ENCODE results near the gene ULK4. TPM values are rescaled to one million over a fixed set of nuclear protein-coding genes. Genes with fewer than 3 reads are reported as not detected.

The ULK4 gene
- total and polyA plus RNA-seq, 2 of the 4 experiments (the other 2 are of a cell fraction) = 2.7 to 5.0 TPM

- Histone ChIP-seq H2BK20ac (ENCODE audit: low read depth, low read length) (no peak overlapping the region), H2BK5ac (ENCODE audit: low read depth, low read length, poor library complexity, severe bottlenecking) (no peak overlapping the region), H3K27ac (ENCODE audit: insufficient read depth, low read length) (no peak overlapping the region), H4K91ac (ENCODE audit: insufficient read depth, low read depth, low read length) (no peak overlapping the region), H4K8ac (ENCODE audit: low read depth in 2 of 2, low read length in 2 of 2) (no peak overlapping the region), H2BK120ac (ENCODE audit: low read depth, low read length) (no peak overlapping the region), H2AK9ac (replicated peaks; ENCODE audit: low read depth, low read length, poor library complexity) (no peak overlapping the region), H4K5ac (ENCODE audit: low read depth, low read length) (no peak overlapping the region), H3K9me3 (ENCODE audit: control insufficient read depth, insufficient read depth, low read length) (no peaks in the 10 kb centered on the region), H4K20me1 (ENCODE audit: insufficient read depth, low read length) (no peaks in the 10 kb centered on the region), H2AK5ac (ENCODE audit: low read depth, low read length) (no peak overlapping the region), H3K36me3 (ENCODE audit: control insufficient read depth, insufficient read depth, low read length) (no peaks in the 10 kb centered on the region), H3K79me1 (ENCODE audit: low read depth in 1 of 2, low read length in 2 of 2) (no peaks in the 10 kb centered on the region), H2BK15ac (ENCODE audit: low read depth, low read length) (no peak overlapping the region), H3K56ac (ENCODE audit: extremely low read depth, insufficient read depth, low read length) (no peak overlapping the region), H3K27me3 (ENCODE audit: control insufficient read depth, insufficient read depth, low read length) (peaks cover 2% of the 10 kb centered on the region), H3K4me2 (ENCODE audit: low read depth, low read length) (no peak overlapping the region), H3K14ac (replicated peaks; ENCODE audit: low read depth, low read length) (no peak overlapping the region), H3K23ac (ENCODE audit: low read depth, low read length) (no peak overlapping the region), H3K4me3 (ENCODE audit: insufficient read depth, low read depth, low read length) (no peak overlapping the region), H3K4me1 (ENCODE audit: control insufficient read depth, insufficient read depth, low read length) (no peaks in the 10 kb centered on the region), H3K18ac (ENCODE audit: low read depth, low read length) (no peak overlapping the region), H3K4ac (ENCODE audit: low read depth, low read length) (no peak overlapping the region), H2AFZ (replicated peaks; ENCODE audit: low read length, poor library complexity) (no peak overlapping the region), H3K9ac (ENCODE audit: low read depth, low read length) (no peak overlapping the region), H3K9me1 (ENCODE audit: insufficient read depth, low read length) (no peaks in the 10 kb centered on the region)
- dilution Hi-C loops (cut with HindIII; ENCODE audit: low sequenced_read_pairs, unreplicated experiment) (no loop called here), in situ Hi-C loops (cut with MboI; ENCODE audit: low sequenced_read_pairs) (no loop called here), intact Hi-C loops (cut with micrococcal nuclease) (no loop called here)
- BruUV-seq (replicated peaks) = no TSS peak
- DNase-seq = no peak
- POLR2A ChIA-PET (ENCODE audit: unreplicated experiment) = no interaction called here
- TF ChIP-seq MXI1 (IDR thresholded peaks at IDR 0.05; ENCODE audit: borderline replicate concordance, low read depth, low read length) (no peak), FOS (IDR thresholded peaks at IDR 0.05; ENCODE audit: low read depth, low read length) (no peak), POLR2A (IDR thresholded peaks at IDR 0.05; ENCODE audit: low read depth, low read length) (no peak), BHLHE40 (IDR thresholded peaks at IDR 0.05; ENCODE audit: low read depth, low read length) (no peak), RFX5 (IDR thresholded peaks at IDR 0.05; ENCODE audit: low read depth, low read length) (no peak), NFE2L2 (IDR thresholded peaks at IDR 0.05; ENCODE audit: low read depth, low read length) (no peak), MAZ (IDR thresholded peaks at IDR 0.05; ENCODE audit: borderline replicate concordance, low read depth, low read length) (no peak), RAD21 (IDR thresholded peaks at IDR 0.05; ENCODE audit: low read length) (no peak), RCOR1 (IDR thresholded peaks at IDR 0.05; ENCODE audit: insufficient replicate concordance, low read length) (no peak)
- TF ChIP-seq, protein P1, sequence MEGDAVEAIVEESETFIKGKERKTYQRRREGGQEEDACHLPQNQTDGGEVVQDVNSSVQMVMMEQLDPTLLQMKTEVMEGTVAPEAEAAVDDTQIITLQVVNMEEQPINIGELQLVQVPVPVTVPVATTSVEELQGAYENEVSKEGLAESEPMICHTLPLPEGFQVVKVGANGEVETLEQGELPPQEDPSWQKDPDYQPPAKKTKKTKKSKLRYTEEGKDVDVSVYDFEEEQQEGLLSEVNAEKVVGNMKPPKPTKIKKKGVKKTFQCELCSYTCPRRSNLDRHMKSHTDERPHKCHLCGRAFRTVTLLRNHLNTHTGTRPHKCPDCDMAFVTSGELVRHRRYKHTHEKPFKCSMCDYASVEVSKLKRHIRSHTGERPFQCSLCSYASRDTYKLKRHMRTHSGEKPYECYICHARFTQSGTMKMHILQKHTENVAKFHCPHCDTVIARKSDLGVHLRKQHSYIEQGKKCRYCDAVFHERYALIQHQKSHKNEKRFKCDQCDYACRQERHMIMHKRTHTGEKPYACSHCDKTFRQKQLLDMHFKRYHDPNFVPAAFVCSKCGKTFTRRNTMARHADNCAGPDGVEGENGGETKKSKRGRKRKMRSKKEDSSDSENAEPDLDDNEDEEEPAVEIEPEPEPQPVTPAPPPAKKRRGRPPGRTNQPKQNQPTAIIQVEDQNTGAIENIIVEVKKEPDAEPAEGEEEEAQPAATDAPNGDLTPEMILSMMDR (conservative IDR thresholded peaks at IDR 0.05; ENCODE audit: low read depth, low read length) = no peak
- TF ChIP-seq, protein P2, sequence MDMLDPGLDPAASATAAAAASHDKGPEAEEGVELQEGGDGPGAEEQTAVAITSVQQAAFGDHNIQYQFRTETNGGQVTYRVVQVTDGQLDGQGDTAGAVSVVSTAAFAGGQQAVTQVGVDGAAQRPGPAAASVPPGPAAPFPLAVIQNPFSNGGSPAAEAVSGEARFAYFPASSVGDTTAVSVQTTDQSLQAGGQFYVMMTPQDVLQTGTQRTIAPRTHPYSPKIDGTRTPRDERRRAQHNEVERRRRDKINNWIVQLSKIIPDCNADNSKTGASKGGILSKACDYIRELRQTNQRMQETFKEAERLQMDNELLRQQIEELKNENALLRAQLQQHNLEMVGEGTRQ (IDR thresholded peaks at IDR 0.05; ENCODE audit: low read depth, low read length) = no peak
- no CpG with 5 or more reads among the region's 1 CpG for WGBS, 2 experiments (ENCODE audit: extremely low coverage in 2 of 2, insufficient read length in 1 of 2)
- no peak for ATAC-seq (ENCODE audit: low read depth)
- CTCF ChIA-PET = interaction anchor here (0.6 kb wide), 1 partner anchor 98 kb away, joined by 3 read pairs; no protein-coding TSS in a partner anchor
Observed at GRCh38 chr3:41339758-41340157, 622.1 kb downstream of the ULK4 start.
